Measurements from ENCODE around the gene RPL18A. TPM values are rescaled to one million over a fixed set of nuclear protein-coding genes. Genes with fewer than 3 reads are reported as not detected.

The RPL18A gene
- total and polyA plus RNA-seq, 2 of the 4 experiments (the other 2 are of a cell fraction): 1,351 to 1,735 TPM

- no peaks in the 10 kb centered on the region for H4K20me1 ChIP-seq (ENCODE audit: insufficient read depth, low read length)
- no peaks in the 10 kb centered on the region for H3K79me1 ChIP-seq (ENCODE audit: low read depth in 1 of 2, low read length in 2 of 2)
- H3K9me3 ChIP-seq (ENCODE audit: control insufficient read depth, insufficient read depth, low read length): no peaks in the 10 kb centered on the region
- no peak overlapping the region for H3K27ac ChIP-seq (ENCODE audit: insufficient read depth, low read length)
- H2AK9ac ChIP-seq (replicated peaks; ENCODE audit: low read depth, low read length, poor library complexity): no peak overlapping the region
- ATAC-seq (ENCODE audit: low read depth) (no peak), DNase-seq (no peak)
- H2AK5ac ChIP-seq (ENCODE audit: low read depth, low read length): no peak overlapping the region
- H2BK5ac ChIP-seq (ENCODE audit: low read depth, low read length, poor library complexity, severe bottlenecking): no peak overlapping the region
- in situ Hi-C loops (cut with MboI; ENCODE audit: low sequenced_read_pairs): no loop called here
- H4K91ac ChIP-seq (ENCODE audit: insufficient read depth, low read depth, low read length): no peak overlapping the region
- H3K9me1 ChIP-seq (ENCODE audit: insufficient read depth, low read length): no peaks in the 10 kb centered on the region
- peaks cover 28% of the 10 kb centered on the region for H3K27me3 ChIP-seq (ENCODE audit: control insufficient read depth, insufficient read depth, low read length)
- H3K18ac ChIP-seq (ENCODE audit: low read depth, low read length): no peak overlapping the region
- 86% methylated on average over 3 of the region's 7 CpGs; no CpG with 5 or more reads in 1 of the 2 experiments for WGBS, 2 experiments (ENCODE audit: extremely low coverage in 2 of 2, insufficient read length in 1 of 2)
- no peak overlapping the region for H3K4me2 ChIP-seq (ENCODE audit: low read depth, low read length)
- TF ChIP-seq CTCF (conservative IDR thresholded peaks at IDR 0.05; ENCODE audit: low read depth, low read length) (no peak), SMC3 (IDR thresholded peaks at IDR 0.05; ENCODE audit: low read depth, low read length) (no peak), ELK1 (IDR thresholded peaks at IDR 0.05; ENCODE audit: borderline replicate concordance, low read depth, low read length) (no peak), POLR2A (IDR thresholded peaks at IDR 0.05; ENCODE audit: low read depth, low read length) (no peak)
- ChIA-PET CTCF (no interaction called here), POLR2A (ENCODE audit: unreplicated experiment) (no interaction called here)
- H2BK15ac ChIP-seq (ENCODE audit: low read depth, low read length): no peak overlapping the region
- no peak overlapping the region for H3K14ac ChIP-seq (replicated peaks; ENCODE audit: low read depth, low read length)
- H4K5ac ChIP-seq (ENCODE audit: low read depth, low read length): no peak overlapping the region
- no peak overlapping the region for H3K9ac ChIP-seq (ENCODE audit: low read depth, low read length)
- H3K4ac ChIP-seq (ENCODE audit: low read depth, low read length): no peak overlapping the region
- H3K56ac ChIP-seq (ENCODE audit: extremely low read depth, insufficient read depth, low read length): no peak overlapping the region
- H2BK120ac ChIP-seq (ENCODE audit: low read depth, low read length): no peak overlapping the region
- no peak overlapping the region for H4K8ac ChIP-seq (ENCODE audit: low read depth in 2 of 2, low read length in 2 of 2)
- dilution Hi-C loops (cut with HindIII; ENCODE audit: low sequenced_read_pairs, unreplicated experiment): no loop called here
- H2AFZ ChIP-seq (replicated peaks; ENCODE audit: low read length, poor library complexity): no peak overlapping the region
- peaks cover 4% of the 10 kb centered on the region for H3K4me1 ChIP-seq (ENCODE audit: control insufficient read depth, insufficient read depth, low read length)
- H3K4me3 ChIP-seq (ENCODE audit: insufficient read depth, low read depth, low read length): no peak overlapping the region
- BruUV-seq (replicated peaks): no TSS peak
- H3K36me3 ChIP-seq (ENCODE audit: control insufficient read depth, insufficient read depth, low read length): no peaks in the 10 kb centered on the region
- no peak overlapping the region for H2BK20ac ChIP-seq (ENCODE audit: low read depth, low read length)
- no peak overlapping the region for H3K23ac ChIP-seq (ENCODE audit: low read depth, low read length)
- intact Hi-C loops (cut with micrococcal nuclease): no loop called here
Measured at GRCh38 chr19:17837972-17838371, 21.7 kb upstream of the RPL18A start.
